Vagina (tissue), 2 donors: ENCODE measurements around the gene NCAPD2.

Source experiments
- CTCF ChIP-seq, 3 experiments: fragments of 450-650 bp in 2 of 3; fragments of 200-600 bp in 1 of 3; sonication (generic) in 1 of 3; IDR thresholded peaks; one replicate each; pipeline ENCODE4 v1.5.1; 2017 to 2019; ENCODE audit warnings: antibody characterized with exemption in 3 of 3, mild to moderate bottlenecking in 2 of 3, moderate library complexity in 2 of 3
- POLR2A ChIP-seq, 2 donors: fragments of 450-650 bp; IDR thresholded peaks; one replicate each; pipeline ENCODE4 v1.6.1; 2017; ENCODE audit warnings: antibody characterized with exemption in 2 of 2, mild to moderate bottlenecking in 2 of 2, moderate library complexity in 2 of 2
- POLR2AphosphoS5 ChIP-seq, 2 donors: sonication (generic); formaldehyde crosslinking; IDR thresholded peaks; one replicate each; pipeline ENCODE4 v1.9.0; 2017; ENCODE audit warnings: antibody characterized with exemption in 2 of 2, mild to moderate bottlenecking in 2 of 2, low read depth in 1 of 2; ENCODE audit not compliant: insufficient read depth in 1 of 2

DNA sequence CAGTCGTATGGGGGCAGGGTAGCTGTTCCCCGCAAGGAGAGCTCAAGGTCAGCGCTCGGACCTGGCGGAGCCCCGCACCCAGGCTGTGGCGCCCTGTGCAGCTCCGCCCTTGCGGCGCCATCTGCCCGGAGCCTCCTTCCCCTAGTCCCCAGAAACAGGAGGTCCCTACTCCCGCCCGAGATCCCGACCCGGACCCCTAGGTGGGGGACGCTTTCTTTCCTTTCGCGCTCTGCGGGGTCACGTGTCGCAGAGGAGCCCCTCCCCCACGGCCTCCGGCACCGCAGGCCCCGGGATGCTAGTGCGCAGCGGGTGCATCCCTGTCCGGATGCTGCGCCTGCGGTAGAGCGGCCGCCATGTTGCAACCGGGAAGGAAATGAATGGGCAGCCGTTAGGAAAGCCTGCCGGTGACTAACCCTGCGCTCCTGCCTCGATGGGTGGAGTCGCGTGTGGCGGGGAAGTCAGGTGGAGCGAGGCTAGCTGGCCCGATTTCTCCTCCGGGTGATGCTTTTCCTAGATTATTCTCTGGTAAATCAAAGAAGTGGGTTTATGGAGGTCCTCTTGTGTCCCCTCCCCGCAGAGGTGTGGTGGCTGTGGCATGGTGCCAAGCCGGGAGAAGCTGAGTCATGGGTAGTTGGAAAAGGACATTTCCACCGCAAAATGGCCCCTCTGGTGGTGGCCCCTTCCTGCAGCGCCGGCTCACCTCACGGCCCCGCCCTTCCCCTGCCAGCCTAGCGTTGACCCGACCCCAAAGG, 41.2 kb downstream of the NCAPD2 start:
- TF ChIP-seq CTCF (IDR thresholded peaks at IDR 0.05): no peak
- TF ChIP-seq POLR2A (IDR thresholded peaks at IDR 0.05): peak in 1 of 2 donors; percentile 22
- peak; percentile 63 to 85 for TF ChIP-seq POLR2AphosphoS5 (IDR thresholded peaks at IDR 0.05; ENCODE audit: insufficient read depth in 1 of 2, low read depth in 1 of 2)
